ENCODE results near the gene REC8.
"Not testable (repeated sequence)": the region's sequence is repeated elsewhere in the genome, so short reads cannot be mapped to it uniquely, and the experiment has no call there.

Gene REC8

DNA sequence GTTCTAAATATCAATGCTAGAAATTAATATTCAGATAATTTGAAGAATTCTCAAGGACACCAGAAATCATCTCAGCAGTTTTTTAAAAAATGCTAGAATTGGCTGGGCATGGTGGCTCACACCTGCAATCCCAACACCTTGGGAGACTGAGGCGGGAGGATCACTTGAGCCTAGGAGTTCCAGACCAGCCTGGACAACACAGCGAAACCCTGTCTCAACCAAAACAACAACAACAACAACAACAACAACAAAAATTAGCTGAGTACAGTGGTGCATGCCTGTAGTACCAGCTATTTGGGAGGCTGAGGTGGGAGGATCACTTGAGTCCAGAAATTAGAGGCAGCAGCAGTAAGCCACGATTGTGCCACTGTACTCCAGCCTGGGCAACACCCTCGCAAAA lies 47.2 kb downstream of the REC8 start:
- no peak overlapping the region for H2BK12ac ChIP-seq (ENCODE audit: low read length in 2 of 2)
- no peak overlapping the region for H3K23ac ChIP-seq (ENCODE audit: low read length in 2 of 2)
- no peak overlapping the region for H3K14ac ChIP-seq (ENCODE audit: low read length in 2 of 2)
- H3K27me3 ChIP-seq (ENCODE audit: control insufficient read depth in 1 of 2, insufficient read depth in 1 of 2, low read length in 2 of 2): no peaks in the 10 kb centered on the region
- H3K36me3 ChIP-seq (ENCODE audit: control insufficient read depth in 1 of 2, insufficient read depth in 2 of 2, low read depth in 1 of 2, low read length in 2 of 2): peaks cover 10 to 28% of the 10 kb centered on the region in 2 experiments
- no peak overlapping the region for H3K4me2 ChIP-seq (ENCODE audit: low read length, poor library complexity, severe bottlenecking)
- H3K4me3 ChIP-seq (ENCODE audit: insufficient read depth in 1 of 2, low read depth in 1 of 2, low read length in 2 of 2): no peak overlapping the region
- H2BK120ac ChIP-seq (ENCODE audit: low read depth, low read length): no peak overlapping the region
- H4K91ac ChIP-seq (ENCODE audit: low read length): no peak overlapping the region
- H3K4me1 ChIP-seq (ENCODE audit: control insufficient read depth, insufficient read depth, low read depth, low read length): peaks cover 7% of the 10 kb centered on the region
- H3K9me3 ChIP-seq (ENCODE audit: control insufficient read depth, low read length): no peaks in the 10 kb centered on the region
- H2BK15ac ChIP-seq (ENCODE audit: low read depth, poor library complexity, severe bottlenecking): no peak overlapping the region
- WGBS: 100% methylated on average over 1 of the region's 4 CpGs
- no peak overlapping the region for H3K18ac ChIP-seq (ENCODE audit: low read depth in 1 of 2, low read length in 2 of 2)
- H4K8ac ChIP-seq (ENCODE audit: low read length): no peak overlapping the region
- H3K79me1 ChIP-seq (replicated peaks; ENCODE audit: low read length, poor library complexity, severe bottlenecking): peaks cover 12% of the 10 kb centered on the region
- no peak overlapping the region for H2AK5ac ChIP-seq (ENCODE audit: low read length, severe bottlenecking)
- H2AFZ ChIP-seq (ENCODE audit: low read depth, low read length): no peak overlapping the region
- H3K4ac ChIP-seq (ENCODE audit: low read depth in 1 of 2, low read length in 2 of 2): no peak overlapping the region
- H3K27ac ChIP-seq (ENCODE audit: low read length, poor library complexity, severe bottlenecking): no peak overlapping the region
- no peak overlapping the region for H3K9ac ChIP-seq (ENCODE audit: low read length)
- H2BK5ac ChIP-seq (ENCODE audit: low read depth, low read length, poor library complexity, severe bottlenecking): no peak overlapping the region
- DNase-seq: no peak

DNA sequence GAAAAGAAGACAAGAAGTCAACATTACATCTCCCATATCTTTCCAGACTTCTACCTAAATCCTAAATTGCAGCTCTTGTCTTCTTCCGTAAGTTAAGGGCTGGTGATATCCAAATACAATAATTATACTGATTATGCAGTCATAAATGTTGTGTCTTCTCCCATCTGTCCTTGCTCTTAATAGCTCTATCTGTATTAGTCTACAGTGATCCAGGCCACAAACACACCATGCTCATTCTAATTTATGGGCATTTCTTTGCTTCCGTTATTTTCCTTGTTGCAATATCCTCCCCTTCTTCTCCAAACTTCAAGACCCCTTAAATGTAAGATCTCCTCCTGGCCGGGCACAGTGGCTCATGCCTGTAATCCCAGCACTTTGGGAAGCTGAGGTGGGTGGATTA lies 47.6 kb downstream of the REC8 start:
- Histone ChIP-seq H3K9ac (ENCODE audit: low read length) (no peak overlapping the region), H3K4me1 (ENCODE audit: control insufficient read depth, insufficient read depth, low read depth, low read length) (peaks cover 7% of the 10 kb centered on the region), H3K4me2 (ENCODE audit: low read length, poor library complexity, severe bottlenecking) (no peak overlapping the region), H2BK5ac (ENCODE audit: low read depth, low read length, poor library complexity, severe bottlenecking) (no peak overlapping the region), H2BK15ac (ENCODE audit: low read depth, poor library complexity, severe bottlenecking) (no peak overlapping the region), H3K23ac (ENCODE audit: low read length in 2 of 2) (no peak overlapping the region), H3K27me3 (ENCODE audit: control insufficient read depth in 1 of 2, insufficient read depth in 1 of 2, low read length in 2 of 2) (no peaks in the 10 kb centered on the region), H4K8ac (ENCODE audit: low read length) (no peak overlapping the region), H3K4me3 (ENCODE audit: insufficient read depth in 1 of 2, low read depth in 1 of 2, low read length in 2 of 2) (no peak overlapping the region), H3K9me3 (ENCODE audit: control insufficient read depth, low read length) (no peaks in the 10 kb centered on the region), H3K4ac (ENCODE audit: low read depth in 1 of 2, low read length in 2 of 2) (no peak overlapping the region), H2BK120ac (ENCODE audit: low read depth, low read length) (no peak overlapping the region), H3K79me1 (replicated peaks; ENCODE audit: low read length, poor library complexity, severe bottlenecking) (peaks cover 12% of the 10 kb centered on the region), H3K14ac (ENCODE audit: low read length in 2 of 2) (no peak overlapping the region), H2AFZ (ENCODE audit: low read depth, low read length) (no peak overlapping the region), H3K27ac (ENCODE audit: low read length, poor library complexity, severe bottlenecking) (no peak overlapping the region), H2BK12ac (ENCODE audit: low read length in 2 of 2) (no peak overlapping the region), H2AK5ac (ENCODE audit: low read length, severe bottlenecking) (no peak overlapping the region), H4K91ac (ENCODE audit: low read length) (no peak overlapping the region), H3K36me3 (ENCODE audit: control insufficient read depth in 1 of 2, insufficient read depth in 2 of 2, low read depth in 1 of 2, low read length in 2 of 2) (peaks cover 10 to 28% of the 10 kb centered on the region in 2 experiments), H3K18ac (ENCODE audit: low read depth in 1 of 2, low read length in 2 of 2) (no peak overlapping the region)
- no peak for DNase-seq
- 100% methylated on average over 1 of the region's 3 CpGs for WGBS

DNA sequence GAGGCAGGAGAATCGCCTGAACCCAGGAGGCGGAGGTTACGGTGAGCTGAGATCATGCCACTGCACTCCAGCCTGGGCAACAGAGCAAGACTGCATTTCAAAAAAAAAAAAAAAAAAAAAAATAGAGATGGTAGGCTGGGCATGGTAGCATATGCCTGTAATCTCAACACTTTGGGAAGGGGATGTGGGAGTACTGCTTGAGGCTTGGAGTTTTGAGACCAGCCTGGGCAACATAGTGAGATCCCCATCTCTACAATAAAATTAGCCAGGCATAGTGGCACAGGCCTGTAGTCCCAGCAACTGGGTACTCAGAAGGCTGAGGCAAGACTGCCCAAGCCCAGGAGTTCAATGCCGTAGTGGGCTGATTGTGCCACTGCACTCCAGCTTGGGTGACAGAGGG lies 51.1 kb downstream of the REC8 start:
- H4K8ac ChIP-seq (ENCODE audit: low read length); H2AK5ac ChIP-seq (ENCODE audit: low read length, severe bottlenecking); H4K91ac ChIP-seq (ENCODE audit: low read length); H3K18ac ChIP-seq (ENCODE audit: low read depth in 1 of 2, low read length in 2 of 2); H3K9me3 ChIP-seq (ENCODE audit: control insufficient read depth, low read length); H2BK15ac ChIP-seq (ENCODE audit: low read depth, poor library complexity, severe bottlenecking); H2BK5ac ChIP-seq (ENCODE audit: low read depth, low read length, poor library complexity, severe bottlenecking); H3K4ac ChIP-seq (ENCODE audit: low read depth in 1 of 2, low read length in 2 of 2); H3K27ac ChIP-seq (ENCODE audit: low read length, poor library complexity, severe bottlenecking); H3K4me3 ChIP-seq (ENCODE audit: insufficient read depth in 1 of 2, low read depth in 1 of 2, low read length in 2 of 2); H3K27me3 ChIP-seq (ENCODE audit: control insufficient read depth in 1 of 2, insufficient read depth in 1 of 2, low read length in 2 of 2); H2AFZ ChIP-seq (ENCODE audit: low read depth, low read length); H3K79me1 ChIP-seq (replicated peaks; ENCODE audit: low read length, poor library complexity, severe bottlenecking); H3K4me2 ChIP-seq (ENCODE audit: low read length, poor library complexity, severe bottlenecking); H3K9ac ChIP-seq (ENCODE audit: low read length); H2BK120ac ChIP-seq (ENCODE audit: low read depth, low read length); DNase-seq; H3K4me1 ChIP-seq (ENCODE audit: control insufficient read depth, insufficient read depth, low read depth, low read length); H2BK12ac ChIP-seq (ENCODE audit: low read length in 2 of 2); H3K23ac ChIP-seq (ENCODE audit: low read length in 2 of 2); H3K14ac ChIP-seq (ENCODE audit: low read length in 2 of 2): not testable (repeated sequence)
- 92% methylated on average over 3 of the region's 4 CpGs for WGBS
- H3K36me3 ChIP-seq (ENCODE audit: control insufficient read depth in 1 of 2, insufficient read depth in 2 of 2, low read depth in 1 of 2, low read length in 2 of 2): peaks cover 8 to 36% of the 10 kb centered on the region in 2 experiments

DNA sequence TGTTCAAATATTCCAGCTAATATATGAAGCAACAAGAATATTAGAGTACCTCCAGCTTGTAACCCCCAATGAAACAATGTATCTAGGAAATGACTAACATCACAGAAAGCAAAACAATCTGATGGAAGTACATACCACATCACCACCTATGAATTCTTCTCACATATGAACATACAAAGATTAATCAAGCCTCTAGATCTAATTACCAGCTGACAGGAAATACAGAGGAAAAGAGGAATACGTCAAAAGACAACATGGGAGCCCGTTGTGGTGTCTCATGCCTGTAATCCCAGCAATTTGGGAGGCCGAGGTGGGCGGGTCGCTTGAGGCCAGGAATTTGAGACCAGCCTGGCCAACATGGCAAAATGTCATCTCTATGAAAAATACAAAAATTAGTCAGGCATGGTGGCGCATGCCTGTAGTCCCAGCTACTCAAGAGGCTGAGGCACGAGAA lies 52.8 kb downstream of the REC8 start:
- no peak overlapping the region for H2AFZ ChIP-seq (ENCODE audit: low read depth, low read length)
- H3K4me3 ChIP-seq (ENCODE audit: insufficient read depth in 1 of 2, low read depth in 1 of 2, low read length in 2 of 2): no peak overlapping the region
- H4K8ac ChIP-seq (ENCODE audit: low read length): no peak overlapping the region
- H4K91ac ChIP-seq (ENCODE audit: low read length): no peak overlapping the region
- H3K18ac ChIP-seq (ENCODE audit: low read depth in 1 of 2, low read length in 2 of 2): no peak overlapping the region
- no peak overlapping the region for H3K4ac ChIP-seq (ENCODE audit: low read depth in 1 of 2, low read length in 2 of 2)
- H3K36me3 ChIP-seq (ENCODE audit: control insufficient read depth in 1 of 2, insufficient read depth in 2 of 2, low read depth in 1 of 2, low read length in 2 of 2): peaks cover 9 to 37% of the 10 kb centered on the region in 2 experiments
- no peaks in the 10 kb centered on the region for H3K27me3 ChIP-seq (ENCODE audit: control insufficient read depth in 1 of 2, insufficient read depth in 1 of 2, low read length in 2 of 2)
- no peak overlapping the region for H3K23ac ChIP-seq (ENCODE audit: low read length in 2 of 2)
- H2AK5ac ChIP-seq (ENCODE audit: low read length, severe bottlenecking): no peak overlapping the region
- 45% methylated on average over 7 of the region's 7 CpGs for WGBS
- H3K9ac ChIP-seq (ENCODE audit: low read length): peak overlapping the region; percentile 1
- H3K4me1 ChIP-seq (ENCODE audit: control insufficient read depth, insufficient read depth, low read depth, low read length): peaks cover 5% of the 10 kb centered on the region
- H2BK12ac ChIP-seq (ENCODE audit: low read length in 2 of 2): no peak overlapping the region
- no peak overlapping the region for H3K4me2 ChIP-seq (ENCODE audit: low read length, poor library complexity, severe bottlenecking)
- no peak overlapping the region for H3K14ac ChIP-seq (ENCODE audit: low read length in 2 of 2)
- H3K27ac ChIP-seq (ENCODE audit: low read length, poor library complexity, severe bottlenecking): peak overlapping the region; percentile 74
- H3K9me3 ChIP-seq (ENCODE audit: control insufficient read depth, low read length): no peaks in the 10 kb centered on the region
- H2BK5ac ChIP-seq (ENCODE audit: low read depth, low read length, poor library complexity, severe bottlenecking): no peak overlapping the region
- DNase-seq: peak; percentile 40
- H3K79me1 ChIP-seq (replicated peaks; ENCODE audit: low read length, poor library complexity, severe bottlenecking): peaks cover 3% of the 10 kb centered on the region
- H2BK120ac ChIP-seq (ENCODE audit: low read depth, low read length): no peak overlapping the region
- no peak overlapping the region for H2BK15ac ChIP-seq (ENCODE audit: low read depth, poor library complexity, severe bottlenecking)

All from mesenchymal stem cell (in vitro differentiated cells and primary cell).